Omental fat pad (tissue), 4 donors: ENCODE measurements around the gene ADGRF5. TPM values are rescaled to one million over a fixed set of nuclear protein-coding genes. Genes with fewer than 3 reads are reported as not detected.

Experiments
- ATAC-seq: fragments of 150-250 bp; one replicate; pipeline ENCODE4 v1.9.1; 2016; ENCODE audit warnings: mild to moderate bottlenecking, moderate library complexity; ENCODE audit not compliant: low FRiP score
- DNase-seq: peaks from one replicate; pipeline ENCODE4 v3.0.0-alpha.2; 2019; ENCODE audit warnings: low spot score
- CTCF ChIP-seq, 3 donors: fragments of 450-650 bp; IDR thresholded peaks; one replicate each; pipeline ENCODE4 v1.5.1; 2016 to 2017; ENCODE audit warnings: antibody characterized with exemption in 3 of 3, mild to moderate bottlenecking in 3 of 3, moderate library complexity in 2 of 3
- total RNA-seq, 4 donors: library from RNA; depleted of rRNA; stranded (reverse); fragments of >200 nt; gene quantifications; one replicate each; pipeline ENCODE4 v1.1.0, GENCODE V29; 2016

The ADGRF5 gene
- total RNA-seq, 4 donors from 2014 or later: 29.7 to 324 (median 74.1) TPM

- DNase-seq: no peak
- no peak for TF ChIP-seq CTCF (IDR thresholded peaks at IDR 0.05)
- ATAC-seq: no peak
Observed at GRCh38 chr6:46961711-46962110, 40.0 kb upstream of the ADGRF5 start.

GRCh38 chr6:46961232-46961631 is 39.5 kb upstream of the ADGRF5 start:
- no peak for DNase-seq
- TF ChIP-seq CTCF (IDR thresholded peaks at IDR 0.05): no peak
- ATAC-seq: no peak

- DNase-seq: no peak
- no peak for ATAC-seq
- no peak for TF ChIP-seq CTCF (IDR thresholded peaks at IDR 0.05)
Observed at GRCh38 chr6:46959419-46959818, 37.7 kb upstream of the ADGRF5 start.

- ATAC-seq: no peak
- no peak for TF ChIP-seq CTCF (IDR thresholded peaks at IDR 0.05)
Observed at GRCh38 chr6:46956409-46956808, 34.7 kb upstream of the ADGRF5 start.

GRCh38 chr6:46954837-46955451 is 33.2 kb upstream of the ADGRF5 start:
- ATAC-seq: no peak
- no peak for TF ChIP-seq CTCF (IDR thresholded peaks at IDR 0.05)
- no peak for DNase-seq

More at GRCh38 chr6:46956409-46956808, 34.7 kb upstream of the ADGRF5 start:
- DNase-seq: no peak

- no peak for TF ChIP-seq CTCF (IDR thresholded peaks at IDR 0.05)
- DNase-seq (no peak), ATAC-seq (no peak)
Observed at GRCh38 chr6:46953921-46954320, 32.2 kb upstream of the ADGRF5 start.

GRCh38 chr6:46949632-46950280 is 28.0 kb upstream of the ADGRF5 start:
- no peak for TF ChIP-seq CTCF (IDR thresholded peaks at IDR 0.05)
- DNase-seq (no peak), ATAC-seq (no peak)
